SH-SY5Y (cell line): Measurements from ENCODE around the gene ADAMTSL1.

Experiments
- GATA2 ChIP-seq: IDR thresholded peaks from 2 replicates; pipeline ENCODE4 v1.6.1; 2011; ENCODE audit warnings: mild to moderate bottlenecking, low read depth, low read length
- GATA3 ChIP-seq: IDR thresholded peaks from 2 replicates; pipeline ENCODE4 v1.6.1; 2011; ENCODE audit warnings: low read depth, mild to moderate bottlenecking, low read length, moderate library complexity

The ADAMTSL1 gene

DNA sequence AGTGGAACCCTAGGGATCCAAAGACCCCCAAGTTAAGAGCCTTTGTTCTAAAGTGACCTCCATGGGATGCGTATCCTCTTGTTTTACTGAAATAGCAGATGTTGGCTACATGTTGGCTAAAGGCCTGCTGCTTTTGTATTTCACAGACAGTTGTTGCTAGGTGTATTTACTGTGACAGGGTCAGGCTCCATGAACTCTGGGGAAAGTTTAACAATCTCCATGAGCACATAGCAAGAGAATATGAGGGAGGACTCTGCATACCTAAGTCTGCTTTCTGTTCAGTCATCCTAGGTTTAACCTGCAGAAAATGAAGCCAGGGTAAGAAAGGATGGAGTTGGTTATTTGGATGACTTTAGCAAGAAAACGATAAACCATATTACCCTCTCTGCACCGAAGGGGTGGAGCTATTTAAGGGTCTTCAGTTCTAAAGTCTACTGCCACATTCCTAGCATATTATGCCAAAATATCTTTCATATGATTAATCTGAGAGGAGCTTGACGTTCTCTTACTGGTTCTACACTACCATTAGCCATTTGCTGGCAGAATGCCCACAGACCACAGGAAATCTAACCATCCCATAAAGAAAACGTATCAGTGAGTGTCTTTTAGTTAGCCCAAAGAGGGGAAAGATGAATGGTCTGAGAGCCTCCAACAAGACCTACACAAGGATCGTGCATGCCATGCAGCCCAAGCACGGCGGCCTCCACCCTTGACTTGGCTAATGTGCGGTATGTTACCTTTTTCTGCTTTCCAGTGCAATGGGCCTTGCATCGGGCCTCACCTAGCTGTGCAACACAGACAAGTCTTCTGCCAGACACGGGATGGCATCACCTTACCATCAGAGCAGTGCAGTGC, 431.3 kb downstream of the ADAMTSL1 start:
- TF ChIP-seq GATA2 = no peak

DNA sequence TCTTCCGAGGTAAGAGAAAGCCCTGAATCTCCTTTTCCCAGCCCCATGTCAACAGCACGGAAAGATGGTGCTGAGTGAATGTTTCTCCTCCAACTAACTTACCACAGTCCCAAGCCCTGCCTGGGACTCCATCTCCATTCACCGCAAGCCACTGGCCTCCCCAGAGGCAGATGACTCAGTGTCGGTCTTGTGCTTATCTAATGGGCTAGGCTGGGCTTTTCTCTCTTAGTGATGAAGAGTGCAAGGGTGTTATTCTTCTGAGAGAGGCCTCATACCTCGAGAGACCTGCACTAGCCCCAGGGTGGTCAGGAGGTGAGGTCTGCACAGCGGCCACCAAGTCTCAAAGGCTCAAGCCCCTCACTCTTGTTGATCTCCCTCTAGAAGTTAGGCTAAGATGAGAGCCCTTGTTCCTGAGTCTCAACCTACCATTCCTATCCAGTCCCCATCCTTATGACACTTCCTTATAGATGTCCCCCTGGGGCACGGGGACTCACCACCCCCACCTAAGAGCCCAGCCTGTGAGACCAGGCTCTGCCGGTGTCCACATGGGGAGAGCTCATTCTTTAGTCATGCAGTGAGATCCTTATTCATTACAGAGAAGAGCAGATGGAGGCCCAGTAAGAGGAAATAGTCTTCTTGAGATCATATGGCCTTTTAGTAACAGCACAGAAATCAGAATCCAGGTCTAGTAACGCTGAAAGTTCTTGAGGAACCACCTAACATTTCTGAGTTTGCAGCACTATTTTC, 432.1 kb downstream of the ADAMTSL1 start:
- TF ChIP-seq GATA2 (no peak), GATA3 (no peak)

DNA sequence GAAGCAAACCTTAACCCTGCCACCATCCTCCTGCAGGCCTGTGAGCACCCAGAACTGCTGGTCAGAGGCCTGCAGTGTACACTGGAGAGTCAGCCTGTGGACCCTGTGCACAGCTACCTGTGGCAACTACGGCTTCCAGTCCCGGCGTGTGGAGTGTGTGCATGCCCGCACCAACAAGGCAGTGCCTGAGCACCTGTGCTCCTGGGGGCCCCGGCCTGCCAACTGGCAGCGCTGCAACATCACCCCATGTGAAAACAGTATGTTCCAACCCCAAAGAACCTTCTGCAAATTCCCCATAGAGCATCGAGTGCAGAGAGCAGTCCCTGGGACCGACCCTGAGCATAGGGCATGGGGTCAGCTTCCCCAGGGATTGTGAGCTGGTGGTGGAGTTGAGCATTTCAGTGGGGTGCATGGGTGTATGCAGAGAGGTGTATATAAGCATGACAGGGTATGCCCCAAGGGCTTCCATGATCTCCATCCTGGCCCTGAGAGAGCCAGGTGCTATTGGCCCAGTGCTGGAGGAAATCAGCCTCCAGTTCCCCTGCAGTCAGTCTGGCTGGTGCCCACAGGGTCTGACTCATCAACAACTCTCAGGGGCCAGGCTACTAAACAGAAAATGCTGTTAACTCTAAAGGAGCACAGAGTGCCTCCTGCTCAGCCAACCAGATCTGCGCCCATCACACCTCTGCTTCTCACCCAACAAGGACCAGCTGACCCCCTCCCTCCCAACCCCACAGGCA, 432.9 kb downstream of the ADAMTSL1 start:
- TF ChIP-seq GATA2 (no peak), GATA3 (no peak)

DNA sequence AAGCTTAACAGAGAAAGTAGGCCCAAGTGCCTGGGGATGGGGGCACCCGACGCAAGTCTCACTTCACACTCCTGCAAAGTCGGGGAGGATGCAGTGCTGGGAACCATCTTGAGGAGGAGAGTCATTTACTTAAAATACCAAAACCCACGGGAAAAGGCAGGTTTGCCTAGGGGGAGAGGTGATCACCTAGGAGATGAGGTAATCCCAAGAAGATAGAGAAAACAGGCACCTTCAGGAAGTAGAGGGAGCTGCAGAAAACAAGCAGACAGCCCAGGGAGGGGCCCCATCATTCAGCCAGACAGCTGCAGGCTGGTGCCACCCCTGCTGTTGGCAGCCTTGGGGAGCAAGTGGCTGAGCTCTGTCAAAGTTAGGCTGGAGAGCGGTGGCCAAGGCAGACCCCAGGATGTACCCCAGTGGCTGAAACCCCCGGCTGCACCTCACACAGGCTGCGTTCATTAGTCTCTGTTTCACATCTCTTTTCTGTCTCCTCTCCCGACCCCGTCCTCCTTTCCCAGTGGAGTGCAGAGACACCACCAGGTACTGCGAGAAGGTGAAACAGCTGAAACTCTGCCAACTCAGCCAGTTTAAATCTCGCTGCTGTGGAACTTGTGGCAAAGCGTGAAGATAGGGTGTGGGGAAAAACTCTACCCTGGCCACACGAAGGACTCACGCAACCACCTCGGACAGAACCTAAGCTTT, 434.1 kb downstream of the ADAMTSL1 start:
- no peak for TF ChIP-seq GATA3
- TF ChIP-seq GATA2 = no peak

DNA sequence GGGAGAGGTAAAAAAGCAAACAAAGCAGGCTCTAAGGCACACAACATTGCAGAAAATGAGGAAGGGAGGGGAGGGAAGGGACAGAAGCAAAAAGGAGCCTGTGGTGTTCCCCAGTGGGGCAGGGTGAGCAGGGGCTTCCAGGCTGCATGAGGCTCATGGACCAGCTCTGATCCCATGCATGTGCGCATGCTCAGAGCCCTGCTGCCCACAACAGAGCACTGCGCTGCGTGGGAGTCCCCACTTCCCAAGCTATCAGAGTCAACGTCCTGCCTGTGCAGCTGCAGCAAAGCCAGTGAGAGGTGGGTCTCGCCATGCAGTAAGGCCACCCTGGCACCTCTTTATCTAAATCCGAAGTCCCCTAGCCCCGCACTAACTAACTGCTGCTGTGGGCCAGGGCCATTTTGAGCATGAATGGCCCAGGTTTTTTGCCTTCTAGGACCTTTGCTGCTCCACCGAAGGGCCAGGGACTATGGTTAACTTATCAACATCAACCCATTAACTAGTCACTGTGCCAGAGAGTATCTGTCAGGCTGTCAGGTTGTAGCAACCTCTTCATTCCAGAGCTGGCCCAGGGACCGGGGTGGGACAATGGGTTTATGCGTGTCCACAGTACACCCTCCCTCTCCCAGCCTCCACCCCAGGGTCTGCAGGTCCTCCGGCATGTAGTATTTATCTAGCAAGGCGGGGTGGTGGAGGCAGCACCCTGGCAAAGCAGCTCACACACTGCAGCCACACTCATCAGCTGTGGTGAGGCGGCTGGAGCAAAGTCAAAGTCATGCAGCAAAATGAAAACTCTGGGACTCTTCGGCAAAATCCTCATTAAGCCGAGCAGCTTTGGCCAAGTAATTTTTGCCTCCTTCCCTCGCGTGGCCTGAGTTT, 435.4 kb downstream of the ADAMTSL1 start:
- no peak for TF ChIP-seq GATA3
- TF ChIP-seq GATA2 = no peak

GRCh38 chr9:18910435-18910834, 436.5 kb downstream of the ADAMTSL1 start:
- TF ChIP-seq GATA3 (no peak), GATA2 (no peak)

GRCh38 chr9:18910916-18911315, 437.0 kb downstream of the ADAMTSL1 start:
- TF ChIP-seq GATA3 (no peak), GATA2 (no peak)

DNA sequence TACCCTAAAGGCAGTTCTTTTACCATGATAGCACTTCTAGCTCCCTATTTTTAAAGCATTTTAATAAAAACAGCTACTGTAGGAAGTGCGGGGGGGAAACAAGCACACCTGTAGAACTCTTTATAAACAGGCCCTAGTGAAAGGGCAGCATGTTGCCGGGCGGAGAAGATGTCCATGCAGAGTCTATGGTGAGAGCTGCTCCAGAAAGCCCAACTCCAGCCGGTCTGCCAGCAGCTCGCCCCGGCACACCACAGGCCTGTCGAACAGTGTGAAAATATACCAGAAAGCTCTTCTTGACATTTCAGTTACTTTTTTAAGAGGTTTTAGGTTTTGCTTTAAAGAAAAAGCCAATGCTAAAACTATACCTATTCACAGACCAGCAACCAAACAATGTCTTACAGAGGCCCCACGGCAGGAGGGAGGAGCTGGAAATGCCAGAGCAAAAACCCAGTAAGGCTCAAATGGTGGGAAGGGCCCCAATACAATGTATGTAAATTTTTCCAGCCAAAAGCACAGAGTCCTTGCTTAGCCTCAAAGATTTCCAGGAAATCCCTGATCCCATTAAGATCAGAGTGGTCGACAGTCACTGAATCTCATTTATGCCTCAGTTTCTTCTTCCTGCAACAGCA, 437.9 kb downstream of the ADAMTSL1 start:
- no peak for TF ChIP-seq GATA3
- no peak for TF ChIP-seq GATA2

GRCh38 chr9:18920141-18921084, 446.5 kb downstream of the ADAMTSL1 start:
- no peak for TF ChIP-seq GATA2
- TF ChIP-seq GATA3 = no peak

GRCh38 chr9:18921366-18922075, 447.6 kb downstream of the ADAMTSL1 start:
- TF ChIP-seq GATA2 = no peak
- no peak for TF ChIP-seq GATA3

- no peak for TF ChIP-seq GATA2
- TF ChIP-seq GATA3 = no peak
Observed at GRCh38 chr9:18922161-18922885, 448.4 kb downstream of the ADAMTSL1 start.
